Mesodermal cell (in vitro differentiated cells): Measurements from ENCODE around the gene TRAPPC2L.

Experiments
- H3K27ac ChIP-seq: 2 replicates; pipeline ENCODE4 v1.7.0; 2013; ENCODE audit warnings: mild to moderate bottlenecking, low read depth, low read length, moderate library complexity; ENCODE audit not compliant: severe bottlenecking
- H3K36me3 ChIP-seq: 2 replicates; pipeline ENCODE4 v1.7.1; 2013; ENCODE audit warnings: mild to moderate bottlenecking, low read length, moderate library complexity; ENCODE audit not compliant: control insufficient read depth, insufficient read depth
- H3K4me1 ChIP-seq: one replicate; pipeline ENCODE4 v1.7.1; 2013; ENCODE audit warnings: mild to moderate bottlenecking, low read length; ENCODE audit not compliant: insufficient read depth, control insufficient read depth, poor library complexity, severe bottlenecking
- H3K4me3 ChIP-seq: 2 replicates; pipeline ENCODE4 v1.7.0; 2013; ENCODE audit warnings: low read length, control low read depth, mild to moderate bottlenecking; ENCODE audit not compliant: insufficient read depth, poor library complexity, severe bottlenecking; ENCODE audit errors: extremely low read depth
- H3K9me3 ChIP-seq: 2 replicates; pipeline ENCODE4 v1.7.1; 2013; ENCODE audit warnings: mild to moderate bottlenecking, low read length, moderate library complexity; ENCODE audit not compliant: control insufficient read depth
- WGBS, 2 experiments: methylation state at CpG; one replicate each; pipeline ENCODE4 v1.1.5; 2013; ENCODE audit warnings: missing lambda C conversion rate in 2 of 2; ENCODE audit not compliant: insufficient coverage in 2 of 2; 5-methylcytosine and 5-hydroxymethylcytosine counted together

TRAPPC2L gene

DNA sequence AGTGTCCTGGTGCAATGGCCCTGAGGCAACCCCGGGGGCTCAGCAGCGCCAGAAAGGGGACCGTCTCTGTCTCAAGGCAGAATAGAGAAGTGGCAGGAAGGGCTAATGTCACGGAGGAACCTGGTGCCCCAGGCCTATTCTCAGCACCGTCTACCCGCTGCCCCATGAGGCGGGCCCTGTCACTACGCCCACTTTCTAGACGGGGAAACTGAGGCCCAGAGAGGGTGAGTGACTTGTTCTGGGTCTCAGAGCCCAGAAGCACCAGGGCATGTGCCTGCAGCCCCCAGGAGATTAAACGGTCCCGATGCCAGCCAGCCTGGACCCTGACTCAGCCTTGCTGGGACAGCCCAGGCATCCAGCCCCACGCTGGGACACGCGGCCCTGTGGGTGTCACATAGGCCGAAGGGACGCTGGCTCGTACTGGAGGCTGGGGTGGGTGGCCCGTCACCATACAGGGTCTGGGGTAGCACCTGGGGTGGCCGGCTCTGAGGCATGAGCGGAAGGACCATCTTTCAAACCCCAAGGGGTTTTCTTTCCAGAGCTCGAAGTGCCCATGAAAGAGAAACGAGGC is 49.7 kb downstream of the TRAPPC2L start:
- Histone ChIP-seq H3K9me3 (no peaks in the 10 kb centered on the region), H3K36me3 (no peaks in the 10 kb centered on the region), H3K4me1 (no peaks in the 10 kb centered on the region), H3K27ac (no peak overlapping the region), H3K4me3 (no peak overlapping the region)
- 85 to 93% methylated on average over 19 to 22 of the region's 22 CpGs for WGBS, 2 experiments

DNA sequence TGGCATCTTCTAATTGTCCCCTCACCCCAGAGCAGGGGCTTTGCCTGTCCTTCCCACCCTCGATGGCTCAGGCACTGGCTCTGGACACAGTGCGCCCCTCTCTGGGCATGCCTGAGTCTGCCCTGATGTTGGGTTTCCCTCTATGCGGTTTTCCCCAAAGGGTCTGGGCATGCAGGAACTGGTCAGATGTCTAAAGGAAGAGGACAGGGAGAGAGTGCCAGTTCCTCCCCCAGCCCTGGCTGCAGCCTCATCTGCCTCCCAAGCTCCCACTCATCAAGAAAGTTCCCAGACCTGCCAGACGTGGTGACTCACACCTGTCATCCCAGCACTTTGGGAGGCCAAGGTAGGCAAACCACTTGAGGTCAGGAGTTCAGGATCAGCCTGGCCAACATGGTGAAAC is 50.8 kb downstream of the TRAPPC2L start:
- Histone ChIP-seq H3K36me3 (no peaks in the 10 kb centered on the region), H3K4me3 (no peak overlapping the region), H3K27ac (no peak overlapping the region), H3K9me3 (no peaks in the 10 kb centered on the region), H3K4me1 (no peaks in the 10 kb centered on the region)
- 65 to 78% methylated on average over 3 to 4 of the region's 4 CpGs for WGBS, 2 experiments

- 88 to 92% methylated on average over 15 to 17 of the region's 17 CpGs for WGBS, 2 experiments
- Histone ChIP-seq H3K4me1 (no peaks in the 10 kb centered on the region), H3K9me3 (peaks cover 3% of the 10 kb centered on the region), H3K27ac (no peak overlapping the region), H3K4me3 (no peak overlapping the region), H3K36me3 (no peaks in the 10 kb centered on the region)
Measured at GRCh38 chr16:88908307-88908706, 51.4 kb downstream of the TRAPPC2L start.

DNA sequence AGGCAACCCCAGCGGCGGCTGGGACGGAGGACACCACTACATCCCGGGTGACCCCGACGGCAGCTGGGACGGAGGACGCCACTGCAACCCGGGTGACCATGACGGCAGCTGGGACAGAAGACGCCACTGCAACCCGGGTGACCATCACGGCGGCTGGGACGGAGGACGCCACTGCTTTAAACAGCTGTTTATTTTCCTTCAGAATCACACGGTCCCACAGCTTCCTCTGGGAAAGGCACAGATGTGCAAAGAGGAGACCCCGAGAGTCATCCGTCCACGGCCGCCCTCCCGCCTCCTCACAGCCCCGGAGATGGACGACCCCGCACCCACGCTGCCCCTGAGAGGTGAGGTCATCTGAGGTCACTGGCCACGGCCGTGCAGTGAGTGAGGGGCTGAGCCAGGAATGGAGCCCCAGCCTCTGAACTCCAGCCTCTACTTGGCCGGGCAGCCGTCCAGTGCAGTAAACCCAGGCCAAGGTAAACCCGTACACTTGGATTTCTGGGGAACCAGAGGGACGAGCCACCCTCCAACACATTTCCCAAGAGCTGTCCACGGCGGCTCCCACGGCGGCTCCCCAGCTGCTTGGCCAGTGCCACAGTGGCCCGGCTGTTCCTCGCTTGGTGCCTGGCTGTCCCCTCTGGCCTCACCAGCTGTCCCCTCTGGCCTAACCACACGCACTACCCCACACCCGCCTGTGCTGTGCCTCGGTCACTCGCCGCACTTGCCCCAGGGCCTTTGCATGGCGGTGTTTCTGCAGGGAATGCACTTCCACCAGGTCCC is 52.7 kb downstream of the TRAPPC2L start:
- Histone ChIP-seq H3K36me3 (no peaks in the 10 kb centered on the region), H3K9me3 (peaks cover 8% of the 10 kb centered on the region), H3K4me3 (no peak overlapping the region), H3K4me1 (no peaks in the 10 kb centered on the region), H3K27ac (no peak overlapping the region)
- 89 to 90% methylated on average over 42 to 44 of the region's 44 CpGs for WGBS, 2 experiments

DNA sequence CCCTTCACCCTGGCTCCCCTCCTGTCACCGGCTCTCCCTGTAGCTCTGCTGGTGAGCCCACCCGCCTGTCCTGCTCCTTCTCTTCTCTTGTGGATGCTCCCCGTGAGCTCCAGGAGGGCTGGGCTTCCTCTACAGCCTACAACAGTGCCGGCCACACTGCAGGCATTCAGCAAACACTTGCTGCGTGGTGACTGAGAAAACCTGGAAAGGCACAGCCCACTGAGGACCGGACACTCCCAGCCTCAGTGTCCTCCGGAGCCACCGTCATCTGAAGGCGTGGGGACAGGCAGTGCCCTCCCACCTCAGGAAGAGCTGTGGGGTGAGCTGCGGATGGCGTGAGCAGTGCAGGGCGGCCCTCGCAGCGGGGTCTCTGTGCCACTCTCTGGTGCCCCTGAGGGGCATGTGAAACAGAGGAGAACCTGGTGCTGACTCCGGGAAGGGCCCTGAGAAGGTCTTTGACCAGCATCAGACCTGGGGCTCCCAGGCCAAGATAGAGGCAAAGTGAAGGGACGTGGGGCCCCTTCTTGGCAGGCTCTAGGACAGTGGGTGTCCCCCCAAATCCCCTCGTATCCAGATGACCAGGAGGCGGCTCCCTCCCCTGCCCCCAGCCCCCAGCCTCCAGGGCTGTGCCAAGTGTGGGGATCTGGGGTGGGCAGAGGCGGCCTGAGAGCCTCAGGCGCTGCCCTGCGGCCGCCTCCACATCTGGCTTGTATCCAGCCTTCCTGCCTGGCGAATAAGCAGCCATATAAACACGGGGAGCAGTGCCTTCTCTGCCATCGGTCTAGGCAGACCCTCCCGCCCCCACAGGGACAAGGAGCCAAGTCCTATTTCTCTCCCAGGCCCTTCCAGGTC is 53.6 kb downstream of the TRAPPC2L start:
- H3K36me3 ChIP-seq = no peaks in the 10 kb centered on the region
- no peak overlapping the region for H3K4me3 ChIP-seq
- WGBS, 2 experiments = 81 to 83% methylated on average over 17 to 25 of the region's 26 CpGs
- peaks cover 8% of the 10 kb centered on the region for H3K9me3 ChIP-seq
- no peak overlapping the region for H3K27ac ChIP-seq
- no peaks in the 10 kb centered on the region for H3K4me1 ChIP-seq

DNA sequence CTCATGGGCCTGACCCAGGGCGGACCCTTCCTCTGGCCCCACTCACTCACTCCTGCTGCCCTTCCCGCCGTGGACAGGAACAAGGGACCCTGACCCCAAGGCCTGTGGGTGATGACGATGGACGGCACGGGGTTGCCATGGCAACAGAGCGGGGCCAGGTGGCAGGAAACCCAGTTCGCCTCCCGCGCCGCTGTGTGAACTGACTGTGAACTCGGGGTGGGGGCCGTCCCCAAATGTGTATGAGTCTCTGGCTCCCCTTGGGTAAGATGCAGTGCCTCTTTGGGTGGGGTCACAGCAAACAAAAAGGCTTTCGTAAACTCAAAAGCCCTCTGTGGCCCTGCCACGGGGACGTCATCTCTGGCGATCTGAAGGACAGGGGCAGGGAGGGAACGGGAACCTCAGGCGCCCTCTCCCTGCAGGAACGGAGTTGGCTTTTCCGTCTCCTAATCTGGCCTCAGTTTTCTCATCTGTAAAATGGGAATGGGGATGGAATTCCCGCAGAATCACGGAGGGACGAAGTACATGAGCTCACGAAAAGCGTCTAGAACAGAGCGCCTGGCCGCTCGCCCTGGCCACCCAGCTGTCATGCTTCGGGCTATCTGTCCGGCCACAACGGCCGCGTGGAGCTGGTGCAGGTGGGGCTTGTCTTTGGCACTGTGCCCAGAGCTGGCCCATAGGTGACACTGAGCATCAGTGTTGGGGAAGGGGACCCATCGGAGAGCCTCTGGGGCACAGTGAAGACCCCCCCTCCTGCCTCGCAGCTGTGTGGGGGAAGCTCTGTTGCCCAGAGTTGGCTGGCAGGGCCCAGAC is 54.4 kb downstream of the TRAPPC2L start:
- H3K4me1 ChIP-seq = no peaks in the 10 kb centered on the region
- H3K4me3 ChIP-seq = no peak overlapping the region
- H3K9me3 ChIP-seq = peaks cover 8% of the 10 kb centered on the region
- 88 to 93% methylated on average over 29 to 34 of the region's 36 CpGs for WGBS, 2 experiments
- H3K27ac ChIP-seq = no peak overlapping the region
- no peaks in the 10 kb centered on the region for H3K36me3 ChIP-seq

GRCh38 chr16:88911946-88912310 is 55.0 kb downstream of the TRAPPC2L start:
- Histone ChIP-seq H3K4me1 (no peaks in the 10 kb centered on the region), H3K9me3 (peaks cover 8% of the 10 kb centered on the region), H3K4me3 (no peak overlapping the region), H3K27ac (no peak overlapping the region), H3K36me3 (no peaks in the 10 kb centered on the region)
- 80 to 92% methylated on average over 12 to 14 of the region's 16 CpGs for WGBS, 2 experiments
